ENCODE results near the gene MOB3A. TPM values are rescaled to one million over a fixed set of nuclear protein-coding genes. Genes with fewer than 3 reads are reported as not detected.
A peak's percentile ranks its signal among the peaks of the same experiment; 100 is the strongest.
"Not testable (repeated sequence)": the region's sequence is repeated elsewhere in the genome, so short reads cannot be mapped to it uniquely, and the experiment has no call there.

MOB3A gene
- total and polyA plus RNA-seq, 2 of the 13 experiments (the other 11 are each of a cell fraction or from before 2014, with no cell fraction given) = 3.5 to 17.8 TPM

GRCh38 chr19:2086695-2087620, 9.2 kb downstream of the MOB3A start (continued):
- TF ChIP-seq THRA (CRISPR knock-in tag; IDR thresholded peaks at IDR 0.05; ENCODE audit: borderline replicate concordance) (peak; percentile 44; the same call in 1 of the 2 replicates), ZKSCAN8 (CRISPR knock-in tag; IDR thresholded peaks at IDR 0.05; ENCODE audit: borderline replicate concordance) (peak; percentile 85; the same call in 1 of the 2 replicates), EP300 (IDR thresholded peaks at IDR 0.05; ENCODE audit: low read depth in 2 of 2, low read length in 2 of 2) (peak; percentile 45 to 78; a peak in 3 of 4 replicates), EP300 (CRISPR knock-in tag; IDR thresholded peaks at IDR 0.05; ENCODE audit: borderline replicate concordance) (peak; percentile 75), ZNF800 (CRISPR knock-in tag; IDR thresholded peaks at IDR 0.05) (peak; percentile 31; the same call in 1 of the 2 replicates), ATF7 (IDR thresholded peaks at IDR 0.05) (peak; percentile 29; the same call in 1 of the 2 replicates), ATF7 (CRISPR knock-in tag; IDR thresholded peaks at IDR 0.05) (peak; percentile 71), HIVEP1 (CRISPR knock-in tag; IDR thresholded peaks at IDR 0.05) (0 out of 2 replicates have a peak, but pooled peaks have one; percentile 72), IKZF4 (CRISPR knock-in tag; IDR thresholded peaks at IDR 0.05; ENCODE audit: borderline replicate concordance, low read depth, not compliant biosample characterization) (peak; percentile 47), MAX (IDR thresholded peaks at IDR 0.05) (peak; percentile 83), ZNF274 (CRISPR knock-in tag; IDR thresholded peaks at IDR 0.05) (0 out of 2 replicates have a peak, but pooled peaks have one; percentile 1), TFAP4 (IDR thresholded peaks at IDR 0.05; ENCODE audit: borderline replicate concordance, low read depth) (peak; percentile 77; the same call in 1 of the 2 replicates), ZNF34 (CRISPR knock-in tag; IDR thresholded peaks at IDR 0.05; ENCODE audit: borderline replicate concordance) (0 out of 2 replicates have a peak, but pooled peaks have one; percentile 40), HOXD1 (CRISPR knock-in tag; IDR thresholded peaks at IDR 0.05) (peak; percentile 74; the same call in 1 of the 2 replicates), MED8 (CRISPR knock-in tag; IDR thresholded peaks at IDR 0.05; ENCODE audit: insufficient replicate concordance) (peak; percentile 75), RARA (CRISPR knock-in tag; IDR thresholded peaks at IDR 0.05) (peak; percentile 97), HNF1A (CRISPR knock-in tag; IDR thresholded peaks at IDR 0.05; ENCODE audit: borderline replicate concordance) (0 out of 2 replicates have a peak, but pooled peaks have one; percentile 23)
- not testable (repeated sequence) for TF ChIP-seq HNF1A (IDR thresholded peaks at IDR 0.05; ENCODE audit: low read depth)

All from HepG2 (cell line).